Measurements from ENCODE around the gene NPEPPS.
"Not testable (repeated sequence)": the region's sequence is repeated elsewhere in the genome, so short reads cannot be mapped to it uniquely, and the experiment has no call there.

DNA sequence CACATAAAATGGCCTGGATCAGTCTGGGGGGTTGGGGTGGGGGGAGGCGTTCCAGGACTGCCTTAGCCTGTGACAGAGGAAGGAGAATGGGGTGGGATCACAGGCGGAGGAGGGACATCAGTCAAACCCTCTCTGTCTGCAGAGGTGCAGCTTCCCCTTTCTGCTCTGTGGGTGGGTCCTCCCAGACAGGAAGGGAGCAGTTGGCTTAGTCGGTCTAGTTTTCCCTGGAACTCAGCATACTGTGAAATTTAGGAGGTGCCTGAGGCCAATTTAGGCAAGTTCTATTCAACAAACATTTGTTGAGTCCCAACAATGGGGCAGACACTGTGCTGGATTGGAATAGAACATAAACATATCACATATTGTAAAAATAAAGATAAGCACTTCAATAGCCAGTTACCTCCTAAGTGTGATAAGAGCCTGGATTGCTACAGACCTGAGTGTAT, 19.2 kb upstream of the NPEPPS start:
- not testable (repeated sequence) for TF ChIP-seq EZH2 (IDR thresholded peaks at IDR 0.05; ENCODE audit: insufficient read depth, poor library complexity, severe bottlenecking); EZH2phosphoT487 (IDR thresholded peaks at IDR 0.05; ENCODE audit: insufficient read depth, low read depth)

Measured in GM23248 (cell line).